HFF-Myc (cell line): ENCODE data around the gene UXT.

Source experiments
- DNase-seq: peaks from one replicate; pipeline ENCODE4 v3.0.0-alpha.2; 2011; ENCODE audit warnings: low read depth; ENCODE audit errors: extremely low read depth
- H3K4me3 ChIP-seq: replicated peaks from 2 replicates; pipeline ENCODE4 v1.5.1; 2011; ENCODE audit warnings: low read depth, mild to moderate bottlenecking, control low read depth, low read length
- TF ChIP-seq, protein P1 (sequence below): IDR thresholded peaks from 2 replicates; pipeline ENCODE4 v1.5.1; 2012; ENCODE audit warnings: mild to moderate bottlenecking, low read depth, low read length, control low read depth; ENCODE audit errors: missing control alignments

Gene UXT

DNA sequence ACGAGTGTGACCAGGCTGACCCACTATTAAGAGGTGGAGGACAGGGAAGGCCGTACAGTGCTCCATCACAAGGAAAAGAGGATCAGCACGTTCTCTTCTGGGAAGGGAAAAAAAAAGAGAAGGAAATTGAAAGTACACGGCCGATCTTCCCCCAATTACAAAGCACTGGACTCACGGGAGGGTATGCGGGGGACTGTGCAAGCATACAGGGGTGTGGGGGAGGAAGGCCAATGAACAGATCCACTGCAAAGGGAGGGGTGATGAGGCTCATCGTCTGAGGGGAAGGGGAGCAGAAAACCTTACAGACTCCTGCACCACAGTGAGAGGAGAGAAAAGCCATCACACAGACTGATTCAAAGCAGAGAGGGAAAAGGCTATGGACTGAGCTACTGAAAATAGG is 9.7 kb downstream of the UXT start:
- peak overlapping the region; percentile 63 for H3K4me3 ChIP-seq
- TF ChIP-seq, protein P1, sequence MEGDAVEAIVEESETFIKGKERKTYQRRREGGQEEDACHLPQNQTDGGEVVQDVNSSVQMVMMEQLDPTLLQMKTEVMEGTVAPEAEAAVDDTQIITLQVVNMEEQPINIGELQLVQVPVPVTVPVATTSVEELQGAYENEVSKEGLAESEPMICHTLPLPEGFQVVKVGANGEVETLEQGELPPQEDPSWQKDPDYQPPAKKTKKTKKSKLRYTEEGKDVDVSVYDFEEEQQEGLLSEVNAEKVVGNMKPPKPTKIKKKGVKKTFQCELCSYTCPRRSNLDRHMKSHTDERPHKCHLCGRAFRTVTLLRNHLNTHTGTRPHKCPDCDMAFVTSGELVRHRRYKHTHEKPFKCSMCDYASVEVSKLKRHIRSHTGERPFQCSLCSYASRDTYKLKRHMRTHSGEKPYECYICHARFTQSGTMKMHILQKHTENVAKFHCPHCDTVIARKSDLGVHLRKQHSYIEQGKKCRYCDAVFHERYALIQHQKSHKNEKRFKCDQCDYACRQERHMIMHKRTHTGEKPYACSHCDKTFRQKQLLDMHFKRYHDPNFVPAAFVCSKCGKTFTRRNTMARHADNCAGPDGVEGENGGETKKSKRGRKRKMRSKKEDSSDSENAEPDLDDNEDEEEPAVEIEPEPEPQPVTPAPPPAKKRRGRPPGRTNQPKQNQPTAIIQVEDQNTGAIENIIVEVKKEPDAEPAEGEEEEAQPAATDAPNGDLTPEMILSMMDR: no peak
- DNase-seq: no peak

DNA sequence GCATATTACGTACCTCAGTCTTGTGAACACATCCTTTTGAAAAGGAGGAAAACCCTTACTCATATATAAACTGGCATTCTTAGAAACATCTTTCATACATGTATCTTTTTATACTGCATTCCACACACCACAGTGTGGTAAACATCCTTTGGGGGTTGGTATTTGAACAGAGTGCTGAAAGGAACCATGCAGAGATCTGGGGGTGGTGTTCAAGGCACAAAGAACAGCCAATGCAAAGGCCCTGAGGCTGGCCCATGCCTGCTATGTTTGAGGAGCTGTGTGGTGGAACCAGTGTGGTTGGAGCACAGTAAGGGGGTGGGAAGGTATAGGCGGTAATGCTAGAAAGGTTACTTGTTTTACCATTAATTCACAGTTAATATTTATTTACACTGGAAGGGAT is 10.6 kb downstream of the UXT start:
- peak overlapping the region; percentile 63 for H3K4me3 ChIP-seq
- TF ChIP-seq, protein P1: no peak
- DNase-seq: no peak

DNA sequence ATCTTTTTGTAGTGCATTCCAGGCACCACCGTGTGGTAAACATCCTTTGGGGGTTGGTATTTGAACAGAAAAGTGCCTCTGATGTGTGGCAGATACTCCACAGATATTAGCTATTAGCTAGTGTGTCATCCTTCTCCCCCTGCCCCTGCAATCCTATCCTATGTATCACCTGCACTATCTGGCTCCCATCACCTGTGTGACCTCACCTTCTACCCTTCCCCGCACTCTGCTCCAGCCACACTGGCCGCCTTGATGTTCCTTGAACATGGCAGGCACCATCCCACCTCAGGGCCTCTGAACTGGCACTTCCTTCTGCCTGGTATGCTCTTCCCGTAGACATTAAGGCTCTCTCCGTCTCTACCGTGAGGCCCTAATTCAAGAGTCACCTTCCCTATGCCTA is 12.3 kb downstream of the UXT start:
- no peak overlapping the region for H3K4me3 ChIP-seq
- TF ChIP-seq, protein P1: no peak
- no peak for DNase-seq

DNA sequence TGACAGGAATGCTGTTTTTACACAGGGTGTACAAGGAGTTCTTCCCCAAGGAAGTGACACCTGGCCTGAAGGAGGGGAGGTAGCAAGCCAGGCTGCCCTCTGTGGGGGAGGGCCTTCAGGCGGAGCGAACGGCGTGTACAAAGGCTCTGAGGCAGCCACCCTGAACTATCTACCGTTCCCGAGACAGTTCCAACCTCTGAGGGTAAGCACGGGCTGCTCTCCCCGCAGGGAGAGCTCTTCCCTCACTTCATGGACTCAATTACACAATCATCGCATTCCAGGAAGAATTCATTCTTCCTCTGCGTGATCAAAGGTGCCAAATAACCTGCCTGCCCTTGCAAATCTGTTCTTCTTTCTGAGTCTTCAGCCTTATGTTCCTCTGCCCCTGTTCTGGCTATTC is 13.4 kb downstream of the UXT start:
- TF ChIP-seq, protein P1: no peak
- DNase-seq: no peak
- H3K4me3 ChIP-seq: no peak overlapping the region

DNA sequence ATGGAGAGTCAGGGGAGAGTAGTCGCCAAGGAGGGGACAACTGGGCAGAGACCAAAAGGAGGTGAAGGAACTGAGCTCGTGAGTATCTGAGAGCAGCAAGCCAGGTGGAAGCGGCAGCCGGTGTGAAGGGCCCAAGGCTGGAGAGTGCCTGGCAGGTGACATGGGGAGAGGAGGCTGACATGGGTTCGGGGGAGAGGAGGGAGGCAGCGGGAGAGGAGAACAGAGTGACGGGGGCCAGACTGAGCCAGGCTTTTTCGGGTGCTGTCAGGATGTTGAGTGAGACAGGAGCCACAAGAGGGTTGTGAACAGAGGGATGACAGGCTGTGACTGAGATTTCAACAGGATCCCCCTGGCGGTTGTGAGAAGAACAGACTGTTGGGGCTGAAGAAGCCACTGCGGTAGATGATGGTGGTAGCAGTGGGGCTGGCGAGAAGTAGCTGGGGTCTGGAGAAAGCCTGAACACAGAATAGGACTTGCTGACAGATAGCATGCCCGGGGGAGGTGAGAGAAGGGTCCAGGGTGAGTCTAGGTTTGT is 14.4 kb downstream of the UXT start:
- H3K4me3 ChIP-seq: no peak overlapping the region
- no peak for DNase-seq
- TF ChIP-seq, protein P1: peak; percentile 35

DNA sequence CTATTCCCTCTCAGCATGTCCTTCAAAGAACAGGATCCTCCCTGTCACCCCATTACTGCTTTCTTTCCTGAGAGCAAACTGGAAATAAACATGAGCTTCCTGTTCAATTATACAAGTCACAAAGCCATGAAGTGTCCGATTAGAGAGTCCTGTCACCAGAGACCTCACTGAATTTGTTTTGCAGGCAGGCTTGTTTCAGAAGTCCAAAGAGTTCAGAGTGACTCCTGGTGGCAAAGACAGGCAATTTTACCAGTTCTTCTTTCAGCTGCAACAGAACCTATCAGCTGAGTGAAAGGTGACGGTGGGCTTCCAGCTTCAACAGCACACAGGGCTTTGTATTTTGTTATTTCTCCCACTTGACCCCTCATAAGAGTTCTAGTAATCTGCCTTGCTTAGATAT is 15.1 kb downstream of the UXT start:
- H3K4me3 ChIP-seq: no peak overlapping the region
- TF ChIP-seq, protein P1: no peak
- no peak for DNase-seq

DNA sequence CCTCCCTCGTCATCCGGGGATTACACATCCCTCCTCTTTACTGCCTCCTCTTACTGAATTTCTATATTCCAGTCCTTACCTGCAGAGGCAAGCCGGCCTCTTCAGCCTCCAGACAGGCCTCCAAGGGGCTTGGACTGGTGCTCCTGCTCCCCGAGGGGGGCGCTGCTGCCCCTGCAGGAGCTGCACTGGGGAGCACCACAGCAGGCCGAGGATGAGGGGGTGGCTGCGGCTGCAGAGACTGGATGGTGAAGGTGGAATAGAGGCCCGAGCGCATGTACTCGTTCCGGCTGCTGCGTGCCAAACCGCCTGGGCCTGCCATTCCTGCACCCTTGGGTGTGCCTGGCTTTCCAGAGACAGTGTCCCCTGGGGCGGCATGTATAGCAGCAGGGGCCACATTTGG is 20.2 kb downstream of the UXT start:
- no peak overlapping the region for H3K4me3 ChIP-seq
- TF ChIP-seq, protein P1: no peak
- no peak for DNase-seq
